Endothelial cell of umbilical vein (primary cell): ENCODE data around the gene CACNB4. TPM values are rescaled to one million over a fixed set of nuclear protein-coding genes. Genes with fewer than 3 reads are reported as not detected.

Source experiments
- BruUV-seq: library from RNA; stranded (reverse); fragments of 400-500 nt; replicated peaks from 2 replicates; lab custom pipeline; 2021; lab: Mats Ljungman, UMichigan
- CTCF ChIA-PET: fragments of 300-600, 350-600 bp; sonication (Branson Sonifier 250); formaldehyde crosslinking; loops from one replicate; lab custom pipeline; 2021; ENCODE audit warnings: antibody characterized with exemption, inconsistent platforms; lab: Charles Lee
- POLR2A ChIA-PET: fragments of 300-600, 350-600 bp; sonication (Branson Sonifier 250); formaldehyde crosslinking; loops from one replicate; lab custom pipeline; 2021; ENCODE audit warnings: antibody characterized with exemption, inconsistent platforms; lab: Charles Lee
- DNase-seq: peaks from one replicate; pipeline ENCODE4 v3.0.0-alpha.2; 2011; ENCODE audit warnings: low read depth, low spot score
- FAIRE-seq: peaks from 2 replicates; lab custom pipeline; 2011; peaks lifted over from hg19 to GRCh38; lab: Jason Lieb, UNC
- H2AFZ ChIP-seq: 2 replicates; pipeline ENCODE4 v1.6.0; 2012; ENCODE audit warnings: low read depth, low read length, control low read depth, inconsistent platforms
- H3K27ac ChIP-seq: 2 replicates; pipeline ENCODE4 v1.5.1; 2011; ENCODE audit warnings: low read depth, mild to moderate bottlenecking, control low read depth, low read length, moderate library complexity; ENCODE audit not compliant: insufficient read depth
- H3K27me3 ChIP-seq, 2 experiments: 2 replicates each; pipeline versions ENCODE4 v1.6.0 to v1.6.1; 2011; ENCODE audit warnings: low read length in 2 of 2, mixed read lengths in 1 of 2; ENCODE audit not compliant: control insufficient read depth in 2 of 2, insufficient read depth in 2 of 2
- H3K36me3 ChIP-seq, 2 experiments: 2 replicates in 1 of 2; 3 replicates in 1 of 2; pipeline ENCODE4 v1.5.1; 2011; ENCODE audit warnings: low read length in 2 of 2, mild to moderate bottlenecking in 1 of 2, moderate library complexity in 1 of 2; ENCODE audit not compliant: control insufficient read depth in 2 of 2, insufficient read depth in 2 of 2; ENCODE audit errors: extremely low read depth in 1 of 2
- H3K4me1 ChIP-seq: 3 replicates; pipeline ENCODE4 v1.5.1; 2011; ENCODE audit warnings: mild to moderate bottlenecking, low read length; ENCODE audit not compliant: control insufficient read depth, insufficient read depth; ENCODE audit errors: extremely low read depth
- H3K4me2 ChIP-seq: 2 replicates; pipeline ENCODE4 v1.6.1; 2011; ENCODE audit warnings: low read length, control low read depth, mixed read lengths; ENCODE audit not compliant: insufficient read depth
- H3K4me3 ChIP-seq, 3 experiments: fragments of 200-600 bp in 1 of 3; sonication (generic), shearing (Covaris generic) in 1 of 3; replicated peaks in 1 of 3; 2 replicates each; pipeline ENCODE4 v1.5.1; 2011 to 2016; ENCODE audit warnings: control low read depth in 3 of 3, low read length in 3 of 3, mild to moderate bottlenecking in 2 of 3, inconsistent platforms in 1 of 3, low read depth in 1 of 3, moderate library complexity in 1 of 3; ENCODE audit not compliant: insufficient read depth in 1 of 3
- H3K79me2 ChIP-seq: 2 replicates; pipeline ENCODE4 v1.6.0; 2012; ENCODE audit warnings: low read length, inconsistent platforms; ENCODE audit not compliant: control insufficient read depth, insufficient read depth
- H3K9ac ChIP-seq: replicated peaks from 2 replicates; pipeline ENCODE3; 2011; ENCODE audit warnings: low read length, control low read depth; ENCODE audit not compliant: insufficient read depth; ENCODE audit errors: extremely low read depth
- H3K9me1 ChIP-seq: replicated peaks from 3 replicates; pipeline ENCODE4 v1.6.0; 2011; ENCODE audit warnings: mild to moderate bottlenecking, low read length; ENCODE audit not compliant: control insufficient read depth, insufficient read depth; ENCODE audit errors: extremely low read depth
- H3K9me3 ChIP-seq: replicated peaks from 2 replicates; pipeline ENCODE4 v1.5.1; 2012; ENCODE audit warnings: low read length, inconsistent platforms; ENCODE audit not compliant: control insufficient read depth, insufficient read depth
- H4K20me1 ChIP-seq: replicated peaks from 2 replicates; pipeline ENCODE3; 2011; ENCODE audit warnings: mild to moderate bottlenecking, low read length; ENCODE audit not compliant: control insufficient read depth, insufficient read depth; ENCODE audit errors: extremely low read depth
- EZH2 ChIP-seq: IDR thresholded peaks from 2 replicates; pipeline ENCODE4 v1.6.1; 2012; ENCODE audit warnings: borderline replicate concordance, low read depth, mild to moderate bottlenecking, moderate library complexity, low read length, inconsistent platforms; ENCODE audit not compliant: severe bottlenecking
- FOS ChIP-seq: IDR thresholded peaks from 2 replicates; pipeline ENCODE4 v1.6.1; 2011; ENCODE audit warnings: mild to moderate bottlenecking, low read length, moderate library complexity, borderline replicate concordance; ENCODE audit not compliant: insufficient read depth
- GATA2 ChIP-seq: IDR thresholded peaks from 2 replicates; pipeline ENCODE4 v1.7.0; 2011; ENCODE audit warnings: low read depth, mild to moderate bottlenecking, moderate library complexity, mixed read lengths, low read length; ENCODE audit not compliant: insufficient read length, insufficient read depth
- JUN ChIP-seq: IDR thresholded peaks from 2 replicates; pipeline ENCODE4 v1.6.1; 2011; ENCODE audit warnings: borderline replicate concordance, low read depth; ENCODE audit not compliant: insufficient read length, insufficient read depth
- MYC ChIP-seq: IDR thresholded peaks from one replicate; pipeline ENCODE4 v1.6.1; 2011; ENCODE audit warnings: mild to moderate bottlenecking, low read depth, low read length
- POLR2A ChIP-seq: IDR thresholded peaks from 2 replicates; pipeline ENCODE4 v1.6.1; 2012; ENCODE audit warnings: low read depth, mild to moderate bottlenecking, control low read depth, low read length
- POLR2AphosphoS5 ChIP-seq: IDR thresholded peaks from 2 replicates; pipeline ENCODE4 v1.6.1; 2012; ENCODE audit warnings: low read depth, mild to moderate bottlenecking, control low read depth, low read length, moderate library complexity; ENCODE audit not compliant: insufficient read depth
- dilution Hi-C: fragments of 300-500 bp; cut with MboI; formaldehyde crosslinking; loops from one replicate; pipeline ENCODE4 v1.15.0; 2019; ENCODE audit warnings: low sequenced_read_pairs; ENCODE audit not compliant: extremely low pct_ligation_motif_present
- intact Hi-C: fragments of 100-400 bp; cut with micrococcal nuclease; formaldehyde crosslinking; loops from one replicate; pipeline ENCODE4 v1.10.0; 2022
- polyA plus RNA-seq, 4 experiments: library from polyadenylated mRNA; depleted of rRNA in 3 of 4; stranded (reverse) in 3 of 4; unstranded in 1 of 4; fragments of >200 nt; gene quantifications; 2 replicates each; pipeline versions ENCODE4 v1.2.1 to v1.2.3, GENCODE V29; 2011 to 2012; ENCODE audit warnings: missing spikeins in 1 of 4
- total RNA-seq: library from RNA; stranded (reverse); gene quantifications from 2 replicates; pipeline ENCODE4 v1.2.3, GENCODE V29; 2021
- TF ChIP-seq, protein P1 (sequence below), 2 donors: IDR thresholded peaks; 1 replicate in 1 of 2; 2 replicates in 1 of 2; pipeline ENCODE4 v1.5.1; 2011; ENCODE audit warnings: low read length in 2 of 2, mild to moderate bottlenecking in 2 of 2, moderate library complexity in 2 of 2, control low read depth in 1 of 2, inconsistent platforms in 1 of 2, low read depth in 1 of 2; ENCODE audit not compliant: insufficient read depth in 1 of 2; ENCODE audit errors: extremely low read depth in 1 of 2
- TF ChIP-seq, protein P2 (sequence below): IDR thresholded peaks from 2 replicates; pipeline ENCODE4 v1.6.1; 2011; ENCODE audit not compliant: insufficient read depth, insufficient read length

The CACNB4 gene
- total and polyA plus RNA-seq, 2 donors (not counting 3 experiments of a cell fraction or from before 2014, with no cell fraction given), result 0.23 to 0.58 TPM

DNA sequence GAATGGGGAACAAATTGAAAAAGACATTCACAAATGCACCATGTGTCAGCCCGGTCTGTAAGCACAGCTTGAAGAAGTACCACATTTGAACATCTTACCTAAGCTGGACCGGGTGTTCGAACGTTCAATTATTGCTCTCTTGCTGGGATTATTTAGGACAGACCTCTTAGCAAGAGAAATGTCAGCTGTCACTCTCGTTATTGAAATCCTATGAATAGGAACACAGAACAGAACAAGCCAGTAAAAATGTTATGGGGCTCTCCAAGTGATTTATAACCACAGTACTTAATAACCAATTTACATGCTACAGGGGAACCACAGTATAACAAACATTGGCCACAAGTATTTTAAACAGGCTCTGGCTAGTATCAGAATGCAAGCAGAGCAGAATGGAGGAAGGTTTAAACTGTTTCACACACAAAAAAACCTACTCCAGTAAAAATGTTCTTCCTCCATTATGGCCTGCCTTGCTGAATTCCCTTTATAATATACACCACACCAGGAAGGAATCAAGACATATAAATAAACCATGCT, 238.2 kb downstream of the CACNB4 start:
- POLR2A ChIA-PET, result no interaction called here
- no peak for FAIRE-seq
- intact Hi-C loops, result no loop called here
- no peaks in the 10 kb centered on the region for H4K20me1 ChIP-seq
- H3K4me3 ChIP-seq, result no peak overlapping the region
- H3K79me2 ChIP-seq, result no peaks in the 10 kb centered on the region
- dilution Hi-C loops, result no loop called here
- DNase-seq, result no peak
- H3K9ac ChIP-seq, result no peak overlapping the region
- H3K27me3 ChIP-seq, result peaks cover 0 to 6% of the 10 kb centered on the region in 2 experiments
- TF ChIP-seq JUN, result no peak
- no peak for TF ChIP-seq POLR2AphosphoS5
- TF ChIP-seq GATA2, result no peak
- TF ChIP-seq, protein P1, sequence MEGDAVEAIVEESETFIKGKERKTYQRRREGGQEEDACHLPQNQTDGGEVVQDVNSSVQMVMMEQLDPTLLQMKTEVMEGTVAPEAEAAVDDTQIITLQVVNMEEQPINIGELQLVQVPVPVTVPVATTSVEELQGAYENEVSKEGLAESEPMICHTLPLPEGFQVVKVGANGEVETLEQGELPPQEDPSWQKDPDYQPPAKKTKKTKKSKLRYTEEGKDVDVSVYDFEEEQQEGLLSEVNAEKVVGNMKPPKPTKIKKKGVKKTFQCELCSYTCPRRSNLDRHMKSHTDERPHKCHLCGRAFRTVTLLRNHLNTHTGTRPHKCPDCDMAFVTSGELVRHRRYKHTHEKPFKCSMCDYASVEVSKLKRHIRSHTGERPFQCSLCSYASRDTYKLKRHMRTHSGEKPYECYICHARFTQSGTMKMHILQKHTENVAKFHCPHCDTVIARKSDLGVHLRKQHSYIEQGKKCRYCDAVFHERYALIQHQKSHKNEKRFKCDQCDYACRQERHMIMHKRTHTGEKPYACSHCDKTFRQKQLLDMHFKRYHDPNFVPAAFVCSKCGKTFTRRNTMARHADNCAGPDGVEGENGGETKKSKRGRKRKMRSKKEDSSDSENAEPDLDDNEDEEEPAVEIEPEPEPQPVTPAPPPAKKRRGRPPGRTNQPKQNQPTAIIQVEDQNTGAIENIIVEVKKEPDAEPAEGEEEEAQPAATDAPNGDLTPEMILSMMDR (IDR thresholded peaks at IDR 0.05; ENCODE audit: extremely low read depth in 1 of 2, insufficient read depth in 1 of 2, low read depth in 1 of 2, low read length in 2 of 2), result no peak
- no peak for TF ChIP-seq EZH2
- no peak for TF ChIP-seq POLR2A
- no peak for TF ChIP-seq FOS
- TF ChIP-seq MYC, result no peak
- TF ChIP-seq, protein P2, sequence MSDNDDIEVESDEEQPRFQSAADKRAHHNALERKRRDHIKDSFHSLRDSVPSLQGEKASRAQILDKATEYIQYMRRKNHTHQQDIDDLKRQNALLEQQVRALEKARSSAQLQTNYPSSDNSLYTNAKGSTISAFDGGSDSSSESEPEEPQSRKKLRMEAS, result no peak
- H3K4me1 ChIP-seq, result no peaks in the 10 kb centered on the region
- no peak overlapping the region for H3K4me2 ChIP-seq
- no peaks in the 10 kb centered on the region for H3K36me3 ChIP-seq
- H3K9me3 ChIP-seq, result no peaks in the 10 kb centered on the region
- CTCF ChIA-PET, result no interaction called here
- H2AFZ ChIP-seq, result no peak overlapping the region
- no peaks in the 10 kb centered on the region for H3K9me1 ChIP-seq
- H3K27ac ChIP-seq, result no peak overlapping the region
- BruUV-seq, result no TSS peak
